Lower lobe of right lung (tissue), 2 donors: ENCODE results near the gene GSTT4. TPM values are rescaled to one million over a fixed set of nuclear protein-coding genes. Genes with fewer than 3 reads are reported as not detected.
"Not testable (repeated sequence)": the region's sequence is repeated elsewhere in the genome, so short reads cannot be mapped to it uniquely, and the experiment has no call there.

Source experiments
- ATAC-seq, 2 donors: fragments of 200-7000 bp; cut with Tn5 transposase; one replicate each; pipeline ENCODE4 v1.9.1; 2020 to 2022; ENCODE audit warnings: mild to moderate bottlenecking in 2 of 2, moderate library complexity in 2 of 2
- DNase-seq: peaks from one replicate; pipeline ENCODE4 v3.0.0-alpha.2; 2020
- H3K27ac ChIP-seq: fragments of 200-600 bp; one replicate; pipeline ENCODE4 v1.8.0; 2022
- H3K27me3 ChIP-seq: fragments of 200-600 bp; one replicate; pipeline ENCODE4 v1.8.0; 2022; ENCODE audit warnings: low read depth
- H3K36me3 ChIP-seq: fragments of 200-600 bp; one replicate; pipeline ENCODE4 v1.8.0; 2022; ENCODE audit warnings: mild to moderate bottlenecking
- H3K4me1 ChIP-seq: fragments of 200-600 bp; one replicate; pipeline ENCODE4 v1.8.0; 2022
- H3K4me3 ChIP-seq: fragments of 200-600 bp; one replicate; pipeline ENCODE4 v1.8.0; 2022; ENCODE audit warnings: mild to moderate bottlenecking
- H3K9me3 ChIP-seq: fragments of 200-600 bp; one replicate; pipeline ENCODE4 v1.8.0; 2022
- CTCF ChIP-seq: fragments of 200-600 bp; IDR thresholded peaks from one replicate; pipeline ENCODE4 v1.8.0; 2022; ENCODE audit warnings: antibody characterized with exemption, mild to moderate bottlenecking
- intact Hi-C: fragments of 100-400 bp; cut with DNase I; formaldehyde crosslinking; loops from one replicate; pipeline ENCODE4 v1.11.0; 2022
- total RNA-seq: library from RNA; stranded (reverse); fragmentation: NEBNext Ultra II Directional; extraction: Animal tissue kit (Norgen Biotek cat#: 25700); gene quantifications from one replicate; pipeline ENCODE4 v1.2.1, GENCODE V29; 2021
- donor health status: DM: no; HTN: yes; CAD: no; lungs with severe emphysema.

GSTT4 gene
- total RNA-seq, 1 donor from 2014 or later = not detected

DNA sequence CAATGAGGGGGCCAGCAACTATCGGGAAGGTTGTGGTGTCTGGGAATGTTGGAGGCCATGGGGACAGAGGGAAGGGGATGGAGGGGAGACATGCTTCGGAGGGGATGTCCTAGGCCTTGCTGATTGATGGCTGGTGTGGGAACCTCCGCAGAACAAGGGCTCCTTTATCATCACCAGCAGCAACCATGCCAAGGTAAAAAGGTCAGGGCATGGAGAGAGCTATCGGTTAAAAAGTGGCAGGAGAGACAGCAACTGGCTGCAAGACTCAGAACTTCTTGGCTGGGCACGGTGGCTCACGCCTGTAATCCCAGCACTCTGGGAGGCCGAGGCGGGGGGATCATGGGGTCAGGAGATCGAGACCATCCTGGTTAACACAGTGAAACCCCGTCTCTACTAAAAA lies 3.0 kb downstream of the GSTT4 start:
- Histone ChIP-seq H3K4me1 (no peaks in the 10 kb centered on the region), H3K4me3 (no peak overlapping the region), H3K27me3 (no peaks in the 10 kb centered on the region), H3K9me3 (no peaks in the 10 kb centered on the region), H3K27ac (no peak overlapping the region), H3K36me3 (no peaks in the 10 kb centered on the region)
- no peak for TF ChIP-seq CTCF
- no peak for ATAC-seq
- intact Hi-C loops = no loop called here
- DNase-seq = no peak

DNA sequence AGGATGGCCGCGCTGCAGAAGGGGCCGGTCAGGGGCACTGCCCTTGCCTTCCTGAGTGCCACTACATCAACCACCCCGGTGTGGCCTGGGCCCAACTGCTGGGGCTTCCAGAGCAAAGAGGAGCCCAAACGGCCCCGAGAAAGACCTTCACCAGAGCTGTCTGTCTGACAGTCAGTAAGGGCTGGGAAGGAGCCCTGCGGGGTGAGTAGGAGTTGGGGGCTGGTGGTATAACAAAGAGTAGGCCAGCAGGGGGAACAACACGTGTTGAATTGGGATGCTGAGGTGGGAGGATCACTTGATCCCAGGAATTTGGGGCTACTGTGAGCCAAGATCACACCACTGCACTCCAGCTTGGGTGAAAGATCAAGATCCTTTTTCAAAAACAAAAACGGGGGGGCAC lies 3.9 kb downstream of the GSTT4 start:
- H3K27me3 ChIP-seq = no peaks in the 10 kb centered on the region
- H3K4me1 ChIP-seq = no peaks in the 10 kb centered on the region
- intact Hi-C loops = no loop called here
- H3K9me3 ChIP-seq = no peaks in the 10 kb centered on the region
- DNase-seq = no peak
- no peak overlapping the region for H3K4me3 ChIP-seq
- no peaks in the 10 kb centered on the region for H3K36me3 ChIP-seq
- no peak for TF ChIP-seq CTCF
- no peak for ATAC-seq
- no peak overlapping the region for H3K27ac ChIP-seq

DNA sequence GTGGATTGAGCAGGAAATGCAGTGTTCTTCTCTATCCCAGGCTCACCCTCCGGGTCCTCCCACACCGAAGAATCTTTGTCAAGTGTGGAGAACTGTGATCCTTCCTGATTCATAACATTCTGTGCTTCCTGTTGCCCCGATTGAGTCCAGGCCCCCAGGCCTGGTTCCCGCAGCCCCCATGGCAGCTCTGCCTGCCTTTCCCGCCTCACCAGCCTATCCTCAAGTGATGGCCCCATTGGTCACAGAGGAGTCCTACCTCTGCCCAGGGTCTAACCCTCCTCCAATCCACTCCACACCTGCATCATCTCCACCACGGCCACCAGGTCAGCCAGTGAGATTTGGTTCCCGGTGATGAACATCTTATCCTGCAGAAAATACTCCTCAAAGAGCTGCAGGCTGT lies 5.5 kb downstream of the GSTT4 start:
- H3K36me3 ChIP-seq, H3K9me3 ChIP-seq, DNase-seq, intact Hi-C loops, H3K27ac ChIP-seq, H3K4me3 ChIP-seq, H3K4me1 ChIP-seq, ATAC-seq, H3K27me3 ChIP-seq: not testable (repeated sequence)

GRCh38 chr22:23997092-23997491 lies 8.2 kb downstream of the GSTT4 start:
- no peak for ATAC-seq

GRCh38 chr22:23993581-23994177 lies 11.6 kb downstream of the GSTT4 start:
- H3K27me3 ChIP-seq, H3K4me1 ChIP-seq, intact Hi-C loops, ATAC-seq, H3K4me3 ChIP-seq, DNase-seq, H3K9me3 ChIP-seq, H3K36me3 ChIP-seq, H3K27ac ChIP-seq: not testable (repeated sequence)

More at GRCh38 chr22:23997092-23997491, 8.2 kb downstream of the GSTT4 start:
- intact Hi-C loops = no loop called here
- H3K9me3 ChIP-seq = no peaks in the 10 kb centered on the region
- no peak for DNase-seq
- H3K27ac ChIP-seq = no peak overlapping the region
- no peak overlapping the region for H3K4me3 ChIP-seq
- H3K36me3 ChIP-seq = no peaks in the 10 kb centered on the region
- H3K4me1 ChIP-seq = no peaks in the 10 kb centered on the region
- no peaks in the 10 kb centered on the region for H3K27me3 ChIP-seq
- no peak for TF ChIP-seq CTCF

GRCh38 chr22:23993080-23993479 lies 12.2 kb downstream of the GSTT4 start:
- H3K27me3 ChIP-seq, H3K4me1 ChIP-seq, DNase-seq, ATAC-seq, H3K27ac ChIP-seq, H3K36me3 ChIP-seq, H3K9me3 ChIP-seq, intact Hi-C loops, H3K4me3 ChIP-seq: not testable (repeated sequence)

GRCh38 chr22:23989583-23990244 lies 15.5 kb downstream of the GSTT4 start:
- H3K4me1 ChIP-seq, H3K27me3 ChIP-seq, H3K36me3 ChIP-seq, intact Hi-C loops, H3K4me3 ChIP-seq, DNase-seq, H3K27ac ChIP-seq, H3K9me3 ChIP-seq: not testable (repeated sequence)
- ATAC-seq = peak; percentile 41 to 50

- H3K36me3 ChIP-seq, H3K27me3 ChIP-seq, intact Hi-C loops, ATAC-seq, H3K27ac ChIP-seq, DNase-seq, H3K4me1 ChIP-seq, H3K9me3 ChIP-seq, H3K4me3 ChIP-seq: not testable (repeated sequence)
These were observed 18.6 kb downstream of the GSTT4 start for GRCh38 chr22:23986538-23987178.

DNA sequence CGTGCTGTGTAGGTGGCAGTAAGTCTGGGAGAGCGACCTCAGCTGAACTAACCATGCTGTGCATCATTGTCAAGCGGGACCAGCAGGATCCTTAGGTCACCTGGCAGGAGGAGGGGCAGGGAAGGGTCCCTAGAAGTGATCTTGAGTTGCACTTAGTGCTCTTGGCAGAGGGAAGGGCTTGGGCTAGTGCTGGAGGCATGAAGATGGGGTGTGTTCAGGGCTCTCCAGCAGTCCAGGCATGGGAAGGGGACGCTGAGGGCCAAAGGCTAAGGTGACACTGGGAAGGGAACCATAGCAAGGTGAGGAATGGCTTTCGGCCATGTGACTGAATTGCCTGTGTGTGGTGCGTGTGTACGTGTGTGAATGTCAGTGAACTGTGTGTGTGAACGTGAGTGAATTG lies 19.2 kb downstream of the GSTT4 start:
- H3K4me3 ChIP-seq, H3K9me3 ChIP-seq, DNase-seq, H3K36me3 ChIP-seq, H3K27ac ChIP-seq, H3K27me3 ChIP-seq, H3K4me1 ChIP-seq, intact Hi-C loops: not testable (repeated sequence)
- ATAC-seq = peak in 1 of 2 donors; percentile 63
